CD4-positive, alpha-beta T cell treated with Interleukin-2 at 100 ng/mL for 4 hours (primary cell): Measurements from ENCODE around the gene JAZF1.
A peak's percentile ranks its signal among the peaks of the same experiment; 100 is the strongest.

Source experiments
- DNase-seq: peaks from one replicate; pipeline ENCODE4 v3.0.0-alpha.2; 2020; ENCODE audit warnings: low spot score

Gene JAZF1

GRCh38 chr7:28106321-28106829, 74.2 kb downstream of the JAZF1 start:
- no peak for DNase-seq

- DNase-seq: no peak
Observed at GRCh38 chr7:28105234-28105633, 75.4 kb downstream of the JAZF1 start.

GRCh38 chr7:28104811-28105210, 75.8 kb downstream of the JAZF1 start:
- DNase-seq: no peak

GRCh38 chr7:28104041-28104541, 76.5 kb downstream of the JAZF1 start:
- DNase-seq: no peak

GRCh38 chr7:28102797-28103196, 77.8 kb downstream of the JAZF1 start:
- DNase-seq: no peak

GRCh38 chr7:28096713-28097112, 83.9 kb downstream of the JAZF1 start:
- peak; percentile 64 for DNase-seq

- no peak for DNase-seq
Observed at GRCh38 chr7:28095231-28095630, 85.4 kb downstream of the JAZF1 start.

- DNase-seq: peak; percentile 31
Observed at GRCh38 chr7:28093623-28094232, 86.9 kb downstream of the JAZF1 start.

- no peak for DNase-seq
Observed at GRCh38 chr7:28091190-28091589, 89.4 kb downstream of the JAZF1 start.

GRCh38 chr7:28088901-28089714, 91.5 kb downstream of the JAZF1 start:
- DNase-seq: no peak

GRCh38 chr7:28088032-28088431, 92.6 kb downstream of the JAZF1 start:
- DNase-seq: no peak

GRCh38 chr7:28086198-28086597, 94.4 kb downstream of the JAZF1 start:
- no peak for DNase-seq

- no peak for DNase-seq
Observed at GRCh38 chr7:28083998-28084985, 96.3 kb downstream of the JAZF1 start.

- DNase-seq: no peak
Observed at GRCh38 chr7:28083164-28083997, 97.2 kb downstream of the JAZF1 start.

GRCh38 chr7:28082071-28082470, 98.5 kb downstream of the JAZF1 start:
- no peak for DNase-seq

- DNase-seq: no peak
Observed at GRCh38 chr7:28081016-28081415, 99.6 kb downstream of the JAZF1 start.

GRCh38 chr7:28078036-28078901, 102.3 kb downstream of the JAZF1 start:
- peak; percentile 65 for DNase-seq

GRCh38 chr7:28077616-28078015, 103.0 kb downstream of the JAZF1 start:
- DNase-seq: no peak

GRCh38 chr7:28076423-28077200, 104.0 kb downstream of the JAZF1 start:
- DNase-seq: no peak
